K562 treated with DMSO at 1 percent for 24 hours (cell line): ENCODE results near the gene FKBP1B. TPM values are rescaled to one million over a fixed set of nuclear protein-coding genes. Genes with fewer than 3 reads are reported as not detected.

ENCODE experiments used
- total RNA-seq: library from RNA; unstranded; fragments of 300-600 nt; gene quantifications from 2 replicates; pipeline ENCODE4 v1.2.3, GENCODE V29; 2022; ENCODE audit warnings: low read depth; ENCODE audit not compliant: insufficient read depth

FKBP1B gene
- 1.3 and 1.4 TPM in 2 replicates for total RNA-seq

DNA sequence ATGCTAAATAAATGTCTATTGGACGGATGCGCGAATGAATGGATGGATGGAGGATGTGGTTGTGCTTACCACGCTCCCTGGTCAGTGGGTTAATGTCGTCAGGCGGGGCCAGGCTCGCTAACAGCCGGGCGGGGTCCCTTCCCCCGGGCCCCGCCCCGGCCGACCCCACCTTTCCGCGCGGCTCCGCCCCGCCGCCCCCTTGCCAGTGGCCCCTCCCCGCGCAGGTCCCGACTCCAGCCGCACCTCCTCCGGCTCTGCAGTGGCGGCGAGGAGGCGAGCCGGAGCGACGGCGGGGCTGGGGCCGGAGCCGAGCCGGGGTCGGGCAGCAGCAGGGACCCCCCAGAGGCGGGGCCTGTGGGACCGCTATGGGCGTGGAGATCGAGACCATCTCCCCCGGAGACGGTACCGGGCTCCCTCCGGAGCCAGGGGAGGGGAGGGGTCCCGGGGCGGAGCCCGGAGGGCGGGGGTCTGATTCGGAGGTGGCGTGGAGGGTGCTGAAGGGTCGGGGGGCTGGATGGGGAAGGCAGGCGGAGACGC, at the start of gene FKBP1B:
Gene FKBP1B (plus strand): TSS at position 257 of the 537 bp plus-strand sequence. CDS start 109 bp downstream, at position 366.

DNA sequence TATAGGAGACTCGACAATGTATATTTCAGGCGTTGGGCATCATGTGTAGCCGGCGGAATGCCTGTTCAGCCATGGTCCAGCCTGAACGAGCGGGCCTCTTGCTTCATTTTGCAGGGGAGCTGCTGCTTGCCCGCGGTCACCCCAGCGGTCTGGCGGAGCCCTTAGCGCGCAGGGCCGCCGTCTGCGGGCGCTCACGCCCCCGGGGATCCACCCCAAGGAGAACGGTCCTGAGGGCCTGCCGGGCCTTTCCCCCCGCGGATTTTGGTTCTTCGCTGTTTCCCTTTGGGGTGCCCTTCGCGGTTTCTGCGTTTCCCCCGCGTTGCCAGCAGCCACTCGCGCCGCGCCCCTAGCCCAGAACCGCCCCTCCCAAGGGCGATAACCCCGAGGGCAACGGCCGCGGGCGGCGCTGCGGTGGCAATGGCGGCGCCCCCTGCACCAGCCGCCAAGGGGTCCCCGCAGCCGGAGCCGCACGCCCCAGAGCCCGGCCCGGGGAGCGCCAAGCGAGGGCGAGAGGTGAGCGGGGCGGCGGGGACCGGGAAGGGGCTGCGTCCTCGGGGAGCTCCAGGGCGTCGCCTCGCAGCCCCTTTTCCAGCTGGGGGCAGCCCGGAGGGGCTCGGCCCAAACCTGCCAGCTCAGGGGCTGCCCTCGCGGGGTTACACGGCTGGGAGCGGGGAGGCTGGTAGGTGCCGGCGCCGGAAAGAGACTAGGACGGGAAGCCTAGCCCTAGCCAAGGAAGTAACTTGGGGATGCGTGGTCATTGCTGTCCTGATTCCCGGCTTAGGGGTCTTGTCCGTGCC, 39.7 kb upstream of the FKBP1B start, which contains the start of gene MFSD2B:
Gene MFSD2B (plus strand): TSS at position 406 of the 797 bp plus-strand sequence. CDS start 12 bp downstream, at position 418.

GRCh38 chr2:24046930-24047702, 2.4 kb upstream of the FKBP1B start, which contains the start of gene WDCP:
WDCP (minus strand) TSS chr2:24047391; CDS start chr2:24039494, 7,897 bp downstream.

DNA sequence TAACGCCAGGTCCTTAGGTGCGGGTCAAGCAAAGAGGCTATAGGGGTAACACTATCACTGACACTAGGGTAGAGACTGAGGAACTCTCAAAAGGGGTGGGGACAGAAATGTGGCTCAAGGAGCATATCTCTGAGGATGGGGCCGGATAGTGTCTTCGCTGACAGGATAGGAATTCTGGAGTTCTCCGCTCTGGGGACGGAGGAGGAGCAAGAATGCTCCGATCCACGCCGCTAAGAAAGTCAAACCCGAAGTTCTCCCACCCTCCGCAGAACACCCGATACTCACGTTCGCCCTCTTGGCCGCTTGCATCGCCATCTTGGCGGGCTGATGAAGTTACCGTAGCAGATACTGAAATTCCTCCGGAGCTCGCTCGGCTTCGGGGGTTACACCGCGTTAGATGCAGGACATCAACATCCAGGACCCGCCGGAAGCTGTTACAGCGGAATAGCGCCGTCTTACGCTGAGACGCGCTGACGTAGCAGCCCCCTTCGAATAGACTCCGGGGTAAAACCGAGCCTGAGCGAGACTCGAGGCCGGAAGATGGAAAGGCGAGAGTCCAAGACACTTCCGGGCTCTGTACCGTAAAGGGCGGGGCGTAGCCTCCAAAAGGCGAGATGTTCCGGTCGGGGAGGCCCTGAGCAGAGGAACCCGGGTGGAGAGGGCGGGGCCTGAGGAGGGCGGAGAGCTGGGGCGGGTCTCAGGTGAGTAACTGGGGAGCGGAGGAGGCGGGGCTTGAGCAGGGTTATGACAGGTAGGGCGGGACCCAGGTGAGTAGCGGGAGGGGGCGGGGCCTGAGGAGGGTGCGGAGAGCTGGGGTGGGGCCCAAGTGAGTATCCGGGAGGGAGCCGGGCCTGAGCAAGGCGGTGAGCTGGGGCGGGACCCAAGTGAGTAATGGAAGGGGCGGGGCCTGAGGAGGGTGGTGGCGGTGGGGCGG, 26.6 kb downstream of the FKBP1B start, which contains the start of gene SF3B6:
Gene SF3B6 (minus strand): TSS at position 412 of the 934 bp plus-strand sequence. CDS start 97 bp downstream, at position 315.

DNA sequence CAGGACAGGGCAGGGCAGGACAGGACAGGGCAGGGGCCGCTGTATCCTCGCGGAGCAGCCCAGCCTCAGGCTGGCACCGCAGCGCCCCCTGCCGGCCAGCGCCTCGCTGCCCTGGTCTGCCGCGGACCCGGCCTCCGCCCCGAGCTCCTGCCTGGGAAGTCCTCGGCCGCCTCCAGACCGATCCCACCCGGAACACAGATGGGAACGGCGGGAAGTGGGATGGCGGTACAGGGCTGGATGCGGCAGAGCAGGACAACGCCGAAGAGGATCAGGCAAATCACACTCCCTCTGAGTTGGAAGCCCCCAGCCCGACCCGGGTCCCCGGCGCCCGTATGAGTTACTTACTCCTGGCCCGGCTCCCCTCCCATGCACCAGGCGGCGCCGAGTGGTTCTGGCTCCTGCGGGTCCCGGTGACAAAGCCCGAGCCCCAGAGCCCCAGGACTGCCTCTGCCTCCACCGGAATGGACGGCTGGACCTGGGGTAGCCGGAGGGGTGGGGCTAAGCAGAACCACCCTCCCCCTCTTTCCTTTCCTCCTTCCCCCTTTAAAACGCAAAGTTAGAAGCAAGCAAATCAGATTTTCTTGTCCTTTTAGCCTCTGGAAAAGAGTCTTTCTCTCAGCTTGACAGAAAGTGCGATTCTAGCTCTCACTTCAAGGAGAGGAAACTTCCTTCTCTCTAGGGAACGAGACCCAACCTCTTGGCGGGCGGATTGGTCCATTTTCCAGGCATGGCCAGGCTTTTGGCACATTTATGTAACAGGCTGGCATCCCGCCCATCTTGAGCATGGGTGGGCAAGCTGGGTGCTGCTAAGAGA, 35.1 kb downstream of the FKBP1B start, which contains the start of gene TP53I3:
Gene TP53I3 (minus strand): TSS at position 449 of the 814 bp plus-strand sequence. CDS start 508 bp downstream, outside the sequence.

Other genes starting within 250 kb of the FKBP1B start
- gene ATAD2B, start 122.6 kb upstream of the FKBP1B start, total RNA-seq = 7.1 and 8.5 TPM in 2 replicates
- 8.8 and 9.0 TPM in 2 replicates for gene UBXN2A, start 109.3 kb upstream of the FKBP1B start, total RNA-seq
- 2.2 and 3.4 TPM in 2 replicates for gene MFSD2B, start 39.7 kb upstream of the FKBP1B start, total RNA-seq
- gene WDCP, start 2.4 kb upstream of the FKBP1B start, total RNA-seq = 11.1 and 11.2 TPM in 2 replicates
- 143 and 150 TPM in 2 replicates for gene SF3B6, start 26.6 kb downstream of the FKBP1B start, total RNA-seq
- gene TP53I3, start 35.1 kb downstream of the FKBP1B start, total RNA-seq = 16.8 and 20.0 TPM in 2 replicates
- 1.4 and 1.5 TPM in 2 replicates for gene PFN4, start 73.6 kb downstream of the FKBP1B start, total RNA-seq
- gene FAM228B, start 73.7 kb downstream of the FKBP1B start, total RNA-seq = 3.1 and 10.5 TPM in 2 replicates
- gene FAM228A, start 125.3 kb downstream of the FKBP1B start, total RNA-seq = 0.15 TPM in 1 of 2 replicates, not detected in the other